Sigmoid colon (tissue), 7 donors: Measurements from ENCODE around the gene PRKX. TPM values are rescaled to one million over a fixed set of nuclear protein-coding genes. Genes with fewer than 3 reads are reported as not detected.

Experiments
- DNase-seq: peaks from one replicate; pipeline ENCODE4 v3.0.0-alpha.2; 2019
- H3K27ac ChIP-seq, 4 donors: fragments of 200-600 bp; sonication (generic); one replicate each; pipeline ENCODE4 v1.5.1; 2016 to 2019; ENCODE audit warnings: mild to moderate bottlenecking in 1 of 4
- H3K27me3 ChIP-seq, 3 donors: fragments of 200-600 bp; sonication (generic); one replicate each; pipeline ENCODE4 v1.5.1; 2019; ENCODE audit warnings: mild to moderate bottlenecking in 1 of 3
- H3K36me3 ChIP-seq, 4 donors: fragments of 200-600 bp; sonication (generic); one replicate each; pipeline ENCODE4 v1.5.1; 2016 to 2019
- H3K4me1 ChIP-seq, 4 donors: fragments of 200-600 bp; sonication (generic); one replicate each; pipeline ENCODE4 v1.5.1; 2017 to 2019
- H3K4me3 ChIP-seq, 4 donors: fragments of 200-600 bp; sonication (generic); one replicate each; pipeline ENCODE4 v1.5.1; 2017 to 2019; ENCODE audit warnings: mild to moderate bottlenecking in 2 of 4, moderate library complexity in 1 of 4
- H3K9me3 ChIP-seq, 4 donors: fragments of 200-600 bp in 3 of 4; sonication (generic) in 3 of 4; one replicate each; pipeline versions ENCODE4 v1.5.1 to v1.6.1; 2013 to 2019
- EP300 ChIP-seq, 4 donors: sonication (generic); formaldehyde crosslinking; IDR thresholded peaks; one replicate each; pipeline ENCODE4 v1.6.1; 2017; ENCODE audit warnings: antibody characterized with exemption in 4 of 4
- POLR2A ChIP-seq, 2 donors: fragments of 450-650 bp; IDR thresholded peaks; one replicate each; pipeline ENCODE4 v1.6.1; 2016; ENCODE audit warnings: antibody characterized with exemption in 2 of 2, mild to moderate bottlenecking in 2 of 2, moderate library complexity in 2 of 2
- POLR2AphosphoS5 ChIP-seq, 4 donors: sonication (generic); formaldehyde crosslinking; IDR thresholded peaks; one replicate each; pipeline ENCODE4 v1.6.1; 2017; ENCODE audit warnings: antibody characterized with exemption in 4 of 4
- WGBS, 2 donors: extraction: QIAGEN DNeasy Blood & Tissue Kit; methylation state at CpG; one replicate each; pipeline ENCODE4 v1.1.7; 2013; 5-methylcytosine and 5-hydroxymethylcytosine counted together
- intact Hi-C: fragments of 100-400 bp; cut with DNase I; formaldehyde crosslinking; loops from one replicate; pipeline ENCODE4 v1.15.1; 2023
- polyA plus RNA-seq, 3 donors: library from polyadenylated mRNA; stranded (reverse); fragments of 200-250 nt; gene quantifications; one replicate each; pipeline ENCODE4 v1.2.3, GENCODE V29; 2013
- total RNA-seq, 4 donors: library from RNA; depleted of rRNA; stranded (reverse); fragments of >200 nt; gene quantifications; one replicate each; pipeline ENCODE4 v1.1.0, GENCODE V29; 2016
- TF ChIP-seq, protein P1 (sequence below), 4 experiments: fragments of 450-650 bp in 3 of 4; fragments of 200-600 bp in 1 of 4; IDR thresholded peaks; one replicate each; pipeline ENCODE4 v1.5.1; 2016 to 2019; ENCODE audit warnings: antibody characterized with exemption in 4 of 4, mild to moderate bottlenecking in 3 of 4, moderate library complexity in 2 of 4
- donor health status: healthy with polysubstance abuse.
- donor health status: Bipolar disorder and iron deficiency.
- donor health status: healthy.

PRKX gene
- total and polyA plus RNA-seq, 7 donors: 3.5 to 10.6 (median 6.9) TPM

GRCh38 chrX:3584415-3584996 lies 128.9 kb downstream of the PRKX start:
- Histone ChIP-seq H3K4me3 (no peak overlapping the region), H3K27ac (no peak overlapping the region), H3K9me3 (no peaks in the 10 kb centered on the region), H3K4me1 (no peaks in the 10 kb centered on the region), H3K36me3 (no peaks in the 10 kb centered on the region), H3K27me3 (no peaks in the 10 kb centered on the region)
- TF ChIP-seq EP300 (IDR thresholded peaks at IDR 0.05) (no peak), POLR2A (IDR thresholded peaks at IDR 0.05) (no peak), POLR2AphosphoS5 (IDR thresholded peaks at IDR 0.05) (no peak)
- TF ChIP-seq, protein P1, sequence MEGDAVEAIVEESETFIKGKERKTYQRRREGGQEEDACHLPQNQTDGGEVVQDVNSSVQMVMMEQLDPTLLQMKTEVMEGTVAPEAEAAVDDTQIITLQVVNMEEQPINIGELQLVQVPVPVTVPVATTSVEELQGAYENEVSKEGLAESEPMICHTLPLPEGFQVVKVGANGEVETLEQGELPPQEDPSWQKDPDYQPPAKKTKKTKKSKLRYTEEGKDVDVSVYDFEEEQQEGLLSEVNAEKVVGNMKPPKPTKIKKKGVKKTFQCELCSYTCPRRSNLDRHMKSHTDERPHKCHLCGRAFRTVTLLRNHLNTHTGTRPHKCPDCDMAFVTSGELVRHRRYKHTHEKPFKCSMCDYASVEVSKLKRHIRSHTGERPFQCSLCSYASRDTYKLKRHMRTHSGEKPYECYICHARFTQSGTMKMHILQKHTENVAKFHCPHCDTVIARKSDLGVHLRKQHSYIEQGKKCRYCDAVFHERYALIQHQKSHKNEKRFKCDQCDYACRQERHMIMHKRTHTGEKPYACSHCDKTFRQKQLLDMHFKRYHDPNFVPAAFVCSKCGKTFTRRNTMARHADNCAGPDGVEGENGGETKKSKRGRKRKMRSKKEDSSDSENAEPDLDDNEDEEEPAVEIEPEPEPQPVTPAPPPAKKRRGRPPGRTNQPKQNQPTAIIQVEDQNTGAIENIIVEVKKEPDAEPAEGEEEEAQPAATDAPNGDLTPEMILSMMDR (IDR thresholded peaks at IDR 0.05): no peak
- WGBS, 2 donors: 60 to 78% methylated on average over 10 of the region's 10 CpGs
- intact Hi-C loops: no loop called here
- no peak for DNase-seq

- H3K36me3 ChIP-seq: no peaks in the 10 kb centered on the region
- no peaks in the 10 kb centered on the region for H3K27me3 ChIP-seq
- intact Hi-C loops: no loop called here
- no peak overlapping the region for H3K27ac ChIP-seq
- DNase-seq: no peak
- no peaks in the 10 kb centered on the region for H3K9me3 ChIP-seq
- H3K4me3 ChIP-seq: no peak overlapping the region
- H3K4me1 ChIP-seq: no peaks in the 10 kb centered on the region
- TF ChIP-seq, protein P1 (IDR thresholded peaks at IDR 0.05): no peak
- TF ChIP-seq EP300 (IDR thresholded peaks at IDR 0.05): no peak
- no peak for TF ChIP-seq POLR2A (IDR thresholded peaks at IDR 0.05)
These were observed 131.0 kb downstream of the PRKX start for GRCh38 chrX:3582451-3582850.

DNA sequence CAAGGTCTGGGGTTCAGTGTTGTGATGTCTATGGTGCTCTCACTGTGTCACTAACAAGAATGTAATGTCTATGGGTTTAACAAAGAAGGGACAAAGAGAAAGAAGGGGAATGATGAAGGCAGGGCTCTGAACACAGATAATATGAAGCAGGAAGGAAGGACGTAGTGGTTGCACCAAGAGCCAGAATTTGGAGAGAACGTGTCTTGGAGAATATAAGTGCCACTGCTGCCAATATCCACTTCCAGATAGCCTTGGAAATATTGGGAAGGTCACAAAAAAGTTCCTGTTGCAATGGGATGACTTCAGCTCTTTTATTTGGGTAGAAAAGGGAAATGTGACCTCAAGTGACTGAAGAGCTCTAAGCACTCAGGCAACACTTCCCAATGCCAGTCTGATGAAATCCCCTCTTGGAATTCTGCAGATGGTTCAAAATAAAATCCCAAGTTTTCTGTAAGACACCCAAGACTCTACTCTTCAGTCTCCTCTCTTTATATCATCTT lies 131.8 kb downstream of the PRKX start:
- WGBS, 2 donors: 75 to 79% methylated on average over 2 of the region's 2 CpGs
- no peak overlapping the region for H3K4me3 ChIP-seq

DNA sequence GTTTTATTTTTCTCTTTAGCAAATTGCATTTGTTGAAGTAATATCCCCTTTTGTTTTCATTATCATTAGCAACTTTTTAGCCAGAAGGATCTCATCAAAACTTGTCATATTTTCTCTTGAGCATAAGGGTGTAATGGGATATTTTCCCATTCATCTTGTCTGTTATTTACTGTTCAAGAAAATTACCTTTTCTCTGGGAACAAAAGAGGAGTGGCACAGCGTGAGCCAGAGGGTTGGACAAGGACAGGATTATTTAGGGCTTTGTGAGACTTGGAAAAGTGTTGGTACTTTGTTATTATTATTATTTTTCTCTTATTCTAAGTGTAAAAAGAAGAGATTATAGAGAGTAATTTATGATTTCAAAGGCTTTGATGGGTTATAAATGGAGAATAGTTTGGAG lies 135.9 kb downstream of the PRKX start:
- H3K9me3 ChIP-seq: no peaks in the 10 kb centered on the region
- no peak overlapping the region for H3K4me3 ChIP-seq
- intact Hi-C loops: no loop called here
- H3K27ac ChIP-seq: no peak overlapping the region
- no peaks in the 10 kb centered on the region for H3K36me3 ChIP-seq
- no peaks in the 10 kb centered on the region for H3K27me3 ChIP-seq
- no peaks in the 10 kb centered on the region for H3K4me1 ChIP-seq
- TF ChIP-seq, protein P1 (IDR thresholded peaks at IDR 0.05): no peak
- TF ChIP-seq EP300 (IDR thresholded peaks at IDR 0.05): no peak
- no peak for TF ChIP-seq POLR2A (IDR thresholded peaks at IDR 0.05)
- TF ChIP-seq POLR2AphosphoS5 (IDR thresholded peaks at IDR 0.05): no peak
- DNase-seq: no peak
- 55 to 61% methylated on average over 1 of the region's 1 CpG for WGBS, 2 donors

More for the DNA sequence above, 131.8 kb downstream of the PRKX start:
- no peak for DNase-seq
- H3K4me1 ChIP-seq: no peaks in the 10 kb centered on the region
- H3K9me3 ChIP-seq: no peaks in the 10 kb centered on the region
- no peaks in the 10 kb centered on the region for H3K27me3 ChIP-seq
- H3K27ac ChIP-seq: no peak overlapping the region
- TF ChIP-seq POLR2AphosphoS5 (IDR thresholded peaks at IDR 0.05): no peak
- no peak for TF ChIP-seq POLR2A (IDR thresholded peaks at IDR 0.05)
- TF ChIP-seq EP300 (IDR thresholded peaks at IDR 0.05): no peak
- TF ChIP-seq, protein P1 (IDR thresholded peaks at IDR 0.05): no peak
- no peaks in the 10 kb centered on the region for H3K36me3 ChIP-seq
- intact Hi-C loops: no loop called here
